ENCODE results near the gene LZTS3.
"Not testable (repeated sequence)": the region's sequence is repeated elsewhere in the genome, so short reads cannot be mapped to it uniquely, and the experiment has no call there.

Gene LZTS3

DNA sequence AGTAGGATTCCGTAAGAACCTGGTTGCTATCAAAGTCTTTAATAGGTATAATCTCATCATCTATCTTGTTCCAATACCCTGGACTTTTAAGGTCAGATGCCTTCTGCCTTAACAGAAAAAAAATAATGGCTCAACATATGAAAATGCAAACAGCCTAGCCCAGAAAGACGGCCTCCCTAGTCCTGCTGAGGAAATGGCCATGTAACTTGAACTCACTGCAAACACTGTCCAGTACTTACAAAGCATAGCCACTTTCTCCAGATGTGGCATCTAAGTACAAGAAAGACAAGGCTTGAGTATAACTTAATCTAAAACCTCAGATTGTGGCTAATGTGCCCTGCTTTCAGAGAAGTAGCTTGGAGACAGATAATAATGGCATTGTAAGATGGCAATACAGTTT lies 40.2 kb downstream of the LZTS3 start:
- no peak for DNase-seq

DNA sequence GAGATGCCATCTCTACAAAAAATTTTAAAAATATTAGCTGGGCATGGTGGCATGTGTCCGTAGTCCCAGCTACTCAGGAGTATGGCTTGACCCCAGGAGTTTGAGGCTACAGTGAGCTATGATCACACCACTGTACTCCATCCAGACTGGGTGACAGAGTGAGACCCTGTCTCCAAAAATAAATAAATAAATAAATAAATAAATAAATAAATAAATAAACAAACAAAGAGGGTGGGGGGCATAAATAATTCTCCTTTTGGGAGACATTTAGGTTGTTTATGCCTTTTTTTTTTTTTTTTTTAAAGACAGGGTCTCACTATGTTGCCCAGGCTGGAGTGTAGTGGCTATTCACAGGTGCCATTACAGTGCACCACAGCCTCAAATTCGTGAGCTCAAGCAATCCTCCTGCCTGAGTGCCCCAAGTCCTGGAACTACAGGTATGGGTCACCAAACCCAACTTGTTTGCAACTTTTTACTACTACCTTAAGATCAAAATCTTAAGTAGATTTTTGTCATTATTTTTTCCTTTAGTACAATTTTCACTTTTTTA lies 43.2 kb downstream of the LZTS3 start:
- DNase-seq, result no peak

DNA sequence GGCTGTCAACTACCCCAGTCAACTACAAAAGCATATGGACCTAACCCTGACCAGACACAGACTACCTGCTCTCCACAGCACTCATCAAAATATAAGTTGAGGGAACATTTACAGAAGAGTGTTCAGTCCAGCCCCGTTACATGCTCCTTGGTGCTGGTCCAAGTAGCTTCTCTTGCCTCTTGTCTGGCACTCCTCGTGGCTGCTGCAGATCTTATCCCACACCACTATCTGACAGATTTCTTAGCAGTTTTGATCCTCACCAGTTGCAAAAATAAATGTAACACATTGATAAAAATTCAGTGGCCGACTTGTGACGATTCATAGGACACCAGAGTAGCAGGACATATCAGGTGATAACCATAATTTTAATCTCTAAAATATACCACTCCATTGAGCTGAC lies 44.3 kb downstream of the LZTS3 start:
- DNase-seq, result no peak

DNA sequence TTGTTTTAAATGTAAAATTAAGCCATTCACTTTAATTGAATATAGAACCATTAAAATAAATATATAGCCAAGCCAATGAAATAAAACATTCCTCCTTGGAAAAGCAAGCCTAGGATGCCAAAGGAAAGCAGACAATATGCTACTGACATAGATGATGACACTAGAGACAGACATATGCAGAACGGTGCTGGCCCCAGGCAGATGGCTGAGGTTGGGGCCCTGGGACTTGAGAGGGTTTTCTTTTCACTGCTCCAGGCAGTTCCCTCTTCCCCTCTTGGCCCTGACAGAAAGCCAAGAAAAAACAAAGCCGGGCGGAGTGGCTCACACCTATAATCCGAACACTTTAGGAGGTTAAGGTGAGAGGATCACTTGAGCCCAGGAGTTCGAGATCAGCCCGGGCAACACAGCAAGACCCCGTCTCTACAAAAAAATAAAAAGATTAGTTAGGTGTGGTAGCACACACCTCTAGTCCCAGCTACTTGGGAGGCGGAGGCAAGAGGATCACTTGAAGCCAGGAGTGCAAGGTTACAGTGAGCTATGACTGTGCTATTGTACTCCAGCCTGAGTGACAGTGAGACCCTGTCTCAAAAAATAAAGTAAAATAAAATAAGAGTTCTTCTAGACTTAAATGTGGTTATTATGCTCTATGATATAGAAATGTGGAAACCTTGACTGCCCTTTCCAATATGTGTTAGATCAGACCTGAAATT lies 44.9 kb downstream of the LZTS3 start:
- no peak for DNase-seq

DNA sequence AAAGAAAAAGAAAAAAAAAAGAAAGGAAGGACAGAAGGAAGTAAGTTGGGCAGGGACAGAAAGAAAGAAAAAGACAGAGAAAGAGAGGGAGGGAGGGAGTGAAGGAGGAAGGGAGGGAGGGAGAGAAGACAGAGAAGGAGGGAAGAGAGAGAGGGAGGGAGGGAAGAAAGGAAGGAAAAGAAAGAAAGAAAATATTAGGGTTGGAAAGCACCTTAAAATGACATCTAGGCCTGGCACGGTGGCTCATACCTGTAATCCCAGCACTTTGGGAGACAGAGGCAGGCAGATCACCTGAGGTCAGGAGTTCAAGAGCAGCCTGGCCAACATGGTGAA lies 46.9 kb downstream of the LZTS3 start:
- DNase-seq, result no peak

DNA sequence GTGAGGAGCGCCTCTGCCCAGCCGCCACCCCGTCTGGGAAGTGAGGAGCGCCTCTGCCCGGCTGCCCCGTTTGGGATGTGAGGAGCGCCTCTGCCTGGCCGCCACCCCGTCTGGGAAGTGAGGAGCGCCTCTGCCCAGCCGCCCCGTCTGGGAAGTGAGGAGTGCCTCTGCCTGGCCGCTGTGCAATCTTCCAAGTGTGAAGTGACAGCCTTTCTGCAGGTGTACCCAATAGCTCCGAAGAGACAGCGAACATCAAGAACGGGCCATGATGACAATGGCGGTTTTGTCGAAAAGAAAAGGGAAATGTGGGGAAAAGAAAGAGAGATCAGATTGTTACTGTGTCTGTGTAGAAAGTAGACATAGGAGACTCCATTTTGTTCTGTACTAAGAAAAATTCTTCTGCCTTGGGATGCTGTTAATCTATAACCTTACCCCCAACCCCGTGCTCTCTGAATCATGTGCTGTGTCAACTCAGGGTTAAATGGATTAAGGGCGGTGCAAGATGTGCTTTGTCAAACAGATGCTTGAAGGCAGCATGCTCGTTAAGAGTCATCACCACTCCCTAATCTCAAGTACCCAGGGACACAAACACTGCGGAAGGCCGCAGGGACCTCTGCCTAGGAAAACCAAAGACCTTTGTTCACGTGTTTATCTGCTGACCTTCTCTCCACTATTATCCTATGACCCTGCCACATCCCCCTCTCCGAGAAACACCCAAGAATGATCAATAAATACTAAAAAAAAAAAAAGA lies 47.4 kb downstream of the LZTS3 start:
- DNase-seq, result not testable (repeated sequence)

DNA sequence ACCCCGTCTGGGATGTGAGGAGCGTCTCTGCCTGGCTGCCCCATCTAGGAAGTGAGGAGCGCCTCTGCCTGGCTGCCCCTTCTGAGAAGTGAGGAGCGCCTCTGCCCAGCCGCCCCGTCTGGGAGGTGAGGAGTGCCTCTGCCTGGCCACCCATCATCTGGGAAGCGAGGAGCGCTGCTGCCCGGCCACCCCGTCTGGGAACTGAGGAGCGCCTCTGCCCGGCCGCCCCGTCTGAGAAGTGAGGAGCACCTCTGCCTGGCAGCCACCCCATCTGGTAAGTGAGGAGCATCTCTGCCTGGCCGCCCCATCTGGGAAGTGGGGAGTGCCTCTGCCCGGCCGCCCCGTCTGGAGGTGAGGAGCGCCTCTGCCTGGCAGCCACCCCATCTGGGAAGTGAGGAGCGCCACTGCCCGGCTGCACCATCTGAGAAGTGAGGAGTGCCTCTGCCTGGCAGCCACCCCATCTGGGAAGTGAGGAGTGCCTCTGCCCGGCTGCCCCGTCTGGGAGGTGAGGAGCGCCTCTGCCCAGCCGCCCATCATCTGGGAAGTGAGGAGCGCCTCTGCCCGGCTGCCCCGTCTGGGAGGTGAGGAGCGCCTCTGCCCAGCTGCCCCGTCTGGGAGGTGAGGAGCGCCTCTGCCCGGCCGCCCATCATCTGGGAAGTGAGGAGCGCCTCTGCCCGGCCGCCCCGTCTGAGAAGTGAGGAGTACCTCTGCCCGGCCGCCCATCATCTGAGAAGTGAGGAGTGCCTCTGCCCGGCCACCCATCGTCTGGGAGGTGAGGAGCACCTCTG lies 48.4 kb downstream of the LZTS3 start:
- not testable (repeated sequence) for DNase-seq

DNA sequence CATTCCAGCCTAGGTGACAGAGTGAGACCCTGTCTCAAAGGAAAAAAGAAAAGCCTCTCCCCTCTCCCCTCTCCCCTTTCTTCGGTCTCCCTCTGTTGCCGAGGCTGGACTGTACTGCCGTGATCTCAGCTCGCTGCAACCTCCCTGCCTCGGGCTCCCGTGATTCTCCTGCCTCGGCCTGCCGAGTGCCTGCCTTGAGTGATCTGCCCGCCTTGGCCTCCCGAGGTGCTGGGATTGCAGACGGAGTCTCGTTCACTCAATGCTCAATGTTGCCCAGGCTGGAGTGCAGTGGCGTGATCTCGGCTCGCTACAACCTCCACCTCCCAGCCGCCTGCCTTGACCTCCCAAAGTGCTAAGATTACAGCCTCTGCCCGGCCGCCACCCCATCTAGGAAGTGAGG lies 49.2 kb downstream of the LZTS3 start:
- DNase-seq, result not testable (repeated sequence)

DNA sequence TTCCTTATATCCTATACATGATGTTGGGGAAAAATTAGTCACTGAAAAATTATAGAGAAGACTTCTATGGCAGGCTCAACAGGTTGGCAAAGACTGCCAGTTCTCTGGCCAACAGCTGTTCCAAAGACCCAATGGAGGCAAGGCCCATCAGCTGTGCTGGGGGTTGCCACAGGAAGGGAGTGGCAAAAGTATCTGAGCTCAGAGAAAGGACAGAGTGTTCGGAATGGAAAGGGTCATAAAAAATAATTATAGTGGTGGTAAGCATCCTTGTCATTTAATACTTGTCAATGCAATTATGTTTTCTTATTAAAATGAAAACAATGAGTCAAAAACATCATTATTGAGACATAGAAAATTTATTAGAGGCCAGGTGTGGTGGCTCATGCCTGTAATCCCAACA lies 49.8 kb downstream of the LZTS3 start:
- no peak for DNase-seq

DNA sequence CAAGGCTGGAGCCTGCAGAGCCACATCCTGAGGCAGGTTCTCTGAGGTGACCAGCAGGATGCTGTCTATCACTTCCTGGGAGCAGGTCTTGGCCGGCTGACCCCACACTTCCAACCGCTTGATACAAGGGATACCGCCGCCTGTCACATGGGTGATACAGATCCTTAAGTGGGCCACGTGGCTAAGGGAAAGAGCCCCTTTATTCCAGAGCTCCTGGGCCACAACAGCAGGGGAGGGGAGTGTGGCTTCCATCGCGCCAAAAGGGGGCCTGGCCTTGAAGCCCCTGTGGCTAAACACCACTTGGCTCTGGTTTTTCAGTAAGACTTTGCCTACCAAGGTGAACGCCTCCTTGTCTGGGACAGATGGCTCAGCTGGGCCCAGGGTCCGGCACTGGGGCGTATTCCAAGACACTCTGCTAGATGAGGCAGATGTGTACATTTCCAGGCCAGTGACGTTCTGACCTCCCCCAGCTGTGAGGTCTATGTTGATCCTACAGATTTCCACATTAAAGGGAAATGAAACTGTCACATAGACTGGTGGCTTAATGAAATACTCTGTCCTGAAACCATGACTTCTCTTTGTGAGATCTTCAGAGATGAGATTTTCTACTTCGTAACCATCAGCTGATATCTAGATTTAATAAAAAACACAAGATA lies 51.3 kb downstream of the LZTS3 start:
- DNase-seq, result no peak

DNA sequence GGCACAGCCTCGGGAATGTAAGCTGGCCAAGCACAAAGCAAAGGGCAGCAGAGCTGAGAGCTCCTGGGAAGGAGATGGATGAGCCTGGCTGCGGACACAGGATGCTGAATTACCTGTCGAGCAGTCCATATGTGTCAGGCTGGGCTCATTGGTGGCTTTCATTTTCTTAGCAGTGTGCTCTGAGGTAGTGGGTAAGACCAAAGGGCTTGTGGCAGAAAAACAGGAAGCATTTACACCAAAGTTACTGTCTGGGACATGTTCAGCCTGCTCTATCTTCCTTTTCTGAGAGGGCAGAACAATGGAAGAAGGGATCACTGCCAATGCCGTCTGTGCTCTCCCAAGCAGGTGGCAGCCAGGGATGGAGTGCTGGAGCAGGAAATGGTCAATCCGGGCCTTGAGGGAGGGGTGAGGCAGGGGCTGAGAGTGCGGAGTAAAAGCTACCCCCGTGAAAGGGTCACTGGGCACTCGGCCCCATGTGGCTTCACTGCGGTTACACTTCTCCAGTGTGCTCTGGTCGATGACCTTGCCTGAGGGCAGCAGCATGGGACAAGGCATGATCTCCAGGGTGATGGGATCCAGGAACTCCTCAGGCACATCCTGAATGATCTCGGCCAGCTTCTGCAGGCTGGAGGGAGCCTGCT lies 52.0 kb downstream of the LZTS3 start:
- DNase-seq, result no peak

DNA sequence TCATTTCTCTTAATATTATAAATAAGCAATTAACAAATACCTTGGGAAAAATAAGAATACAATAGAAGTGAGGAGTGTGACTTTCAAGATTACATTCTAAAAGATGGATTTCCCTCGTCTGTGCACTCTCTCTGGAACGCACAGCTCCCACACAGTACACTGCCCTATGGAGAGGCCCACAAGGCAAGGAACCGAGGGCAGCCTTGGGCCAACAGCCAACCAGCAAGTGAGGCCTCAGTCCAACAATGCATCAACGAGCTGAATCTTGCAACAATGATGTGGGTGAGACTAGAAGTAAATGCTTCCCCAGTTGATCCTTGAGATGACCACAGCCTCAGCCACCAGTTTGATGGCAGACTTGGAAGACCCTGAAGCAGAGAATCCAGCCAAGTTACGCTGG lies 54.3 kb downstream of the LZTS3 start:
- no peak for DNase-seq

DNA sequence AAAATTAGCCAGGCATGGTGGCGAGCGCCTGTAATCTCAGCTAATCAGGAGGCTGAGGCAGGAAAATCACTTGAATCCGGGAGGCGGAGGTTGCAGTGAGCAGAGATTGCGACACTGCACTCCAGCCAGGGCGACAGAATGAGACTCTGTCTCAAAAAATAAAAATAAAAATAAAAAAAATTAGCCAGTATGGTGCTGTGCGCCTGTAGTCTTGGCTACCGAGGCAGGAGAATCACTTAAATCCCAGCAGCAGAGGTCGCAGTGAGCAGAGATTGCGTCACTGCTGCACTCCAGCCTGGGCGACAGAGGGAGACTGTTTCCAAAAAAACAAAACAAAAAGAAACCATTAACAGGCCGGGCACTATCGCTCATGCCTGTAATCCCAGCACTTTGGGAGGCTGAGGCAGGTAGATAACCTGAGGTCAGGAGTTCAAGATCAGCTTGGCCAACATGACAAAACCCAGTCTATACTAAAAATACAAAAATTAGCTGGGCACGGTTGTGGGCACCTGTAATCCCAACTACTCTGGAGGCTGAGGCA lies 55.4 kb downstream of the LZTS3 start:
- DNase-seq, result peak; percentile 50 to 54

DNA sequence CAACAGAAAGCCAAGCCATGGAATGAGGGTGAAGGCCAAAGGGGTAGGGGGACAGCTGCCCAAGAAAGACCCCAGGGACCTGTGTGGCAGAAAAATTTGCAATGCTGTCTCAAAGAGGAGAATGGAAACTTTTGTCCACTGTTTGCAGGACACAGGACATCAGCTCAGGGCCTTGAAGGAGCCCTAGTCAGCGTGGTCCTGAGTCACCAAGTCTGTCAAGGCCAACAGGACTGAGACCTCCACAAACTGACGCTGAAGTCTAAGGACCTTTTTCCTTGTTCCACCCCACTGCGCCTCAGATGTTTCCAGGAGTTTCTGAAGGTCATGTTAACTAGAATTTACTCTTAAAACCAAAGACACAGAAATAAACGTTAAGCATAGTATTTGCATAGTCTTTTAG lies 57.0 kb downstream of the LZTS3 start:
- no peak for DNase-seq

DNA sequence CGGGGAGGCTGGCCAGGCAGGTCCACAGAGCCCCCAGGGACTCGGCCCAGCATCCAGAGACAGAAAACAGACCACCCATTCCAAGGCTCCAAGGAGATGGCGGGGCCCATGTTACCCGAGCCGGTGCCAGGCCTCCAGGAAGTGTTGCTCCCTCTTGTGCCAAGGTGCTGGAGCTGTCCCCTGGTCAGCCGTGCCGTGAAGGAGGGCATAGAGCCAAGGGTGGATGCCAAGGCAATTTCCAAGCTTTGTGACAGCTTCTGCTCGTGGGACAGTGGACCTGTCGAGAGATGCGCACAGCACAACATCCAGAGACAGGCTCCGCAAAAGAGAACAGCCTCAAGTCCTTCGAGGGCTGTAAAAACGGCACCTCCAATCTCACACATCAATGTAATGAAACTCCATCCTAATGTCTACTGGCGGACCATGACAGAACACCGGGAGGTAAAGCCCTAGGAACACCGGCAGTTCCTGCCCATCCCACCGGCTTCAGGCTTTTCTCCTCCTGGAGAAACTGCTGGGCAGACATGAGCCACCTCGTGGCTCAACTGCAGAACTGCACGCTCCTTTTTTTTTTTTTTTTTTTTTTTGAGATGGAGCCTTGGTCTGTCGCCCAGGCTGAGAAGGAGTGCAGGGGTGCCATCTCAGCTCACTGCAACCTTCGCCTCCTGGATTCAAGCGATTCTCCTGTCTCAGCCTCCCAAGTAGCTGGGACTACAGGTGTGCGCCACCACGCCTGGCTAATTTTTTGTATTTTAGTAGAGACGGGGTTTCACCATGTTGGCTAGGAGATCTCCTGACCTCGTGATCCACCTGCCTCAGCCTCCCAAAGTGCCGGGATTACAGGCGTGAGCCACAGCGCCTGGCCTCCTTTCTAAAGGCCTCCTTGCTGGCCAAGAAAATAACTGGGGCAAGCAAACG lies 57.9 kb downstream of the LZTS3 start:
- peak in 1 of 2 donors; percentile 12 for DNase-seq
